Thymus (tissue), 11 donors: ENCODE results near the gene LUZP2. TPM values are rescaled to one million over a fixed set of nuclear protein-coding genes. Genes with fewer than 3 reads are reported as not detected.

Source experiments
- DNase-seq, 9 donors: peaks; one replicate each; pipeline ENCODE4 v3.0.0-alpha.2; 2013; ENCODE audit warnings: low spot score in 9 of 9, low read depth in 6 of 9, missing footprints in 1 of 9
- H3K27ac ChIP-seq, 2 donors: one replicate each; pipeline ENCODE4 v1.5.1; 2013; ENCODE audit warnings: control low read depth in 1 of 2, low read depth in 1 of 2, low read length in 1 of 2, mild to moderate bottlenecking in 1 of 2, moderate library complexity in 1 of 2
- H3K27me3 ChIP-seq, 2 donors: one replicate each; pipeline ENCODE4 v1.5.1; 2013; ENCODE audit warnings: low read length in 1 of 2; ENCODE audit not compliant: control insufficient read depth in 2 of 2, insufficient read depth in 1 of 2
- H3K36me3 ChIP-seq, 2 donors: one replicate each; pipeline ENCODE4 v1.5.1; 2013; ENCODE audit warnings: low read length in 1 of 2, mild to moderate bottlenecking in 1 of 2, moderate library complexity in 1 of 2; ENCODE audit not compliant: control insufficient read depth in 2 of 2, insufficient read depth in 2 of 2
- H3K4me1 ChIP-seq, 2 donors: one replicate each; pipeline ENCODE4 v1.5.1; 2013; ENCODE audit warnings: low read length in 2 of 2; ENCODE audit not compliant: control insufficient read depth in 2 of 2, insufficient read depth in 2 of 2
- H3K4me3 ChIP-seq, 2 donors: one replicate each; pipeline ENCODE4 v1.5.1; 2013; ENCODE audit warnings: low read length in 2 of 2, control low read depth in 1 of 2, mild to moderate bottlenecking in 1 of 2
- H3K9me3 ChIP-seq, 2 donors: one replicate each; pipeline ENCODE4 v1.5.1; 2013; ENCODE audit warnings: low read length in 1 of 2, mild to moderate bottlenecking in 1 of 2; ENCODE audit not compliant: control insufficient read depth in 2 of 2, insufficient read depth in 1 of 2
- WGBS: extraction: QIAGEN DNeasy Blood & Tissue Kit; methylation state at CpG from one replicate; pipeline ENCODE4 v1.1.7; 2013; 5-methylcytosine and 5-hydroxymethylcytosine counted together
- polyA plus RNA-seq: library from polyadenylated mRNA; stranded (reverse); fragments of 200-250 nt; gene quantifications from one replicate; pipeline ENCODE4 v1.2.3, GENCODE V29; 2013
- total RNA-seq: library from RNA; stranded (reverse); fragments of 120-200 nt; gene quantifications from one replicate; pipeline ENCODE4 v1.2.4, GENCODE V29; 2013
- donor health status: healthy.

Gene LUZP2
- total and polyA plus RNA-seq, 2 donors: 0.16 to 0.19 TPM

- H3K9me3 ChIP-seq: no peaks in the 10 kb centered on the region
- no peaks in the 10 kb centered on the region for H3K36me3 ChIP-seq
- H3K4me3 ChIP-seq: no peak overlapping the region
- no peak overlapping the region for H3K27ac ChIP-seq
- no peak for DNase-seq
- H3K27me3 ChIP-seq: peaks cover 0 to 7% of the 10 kb centered on the region in 2 donors
- WGBS: 88% methylated on average over 7 of the region's 7 CpGs
- H3K4me1 ChIP-seq: no peaks in the 10 kb centered on the region
These were observed 5.6 kb downstream of the LUZP2 start for GRCh38 chr11:24502425-24502824.

GRCh38 chr11:24509114-24509513 is 12.3 kb downstream of the LUZP2 start:
- 53% methylated on average over 3 of the region's 3 CpGs for WGBS
- Histone ChIP-seq H3K27me3 (no peaks in the 10 kb centered on the region), H3K36me3 (no peaks in the 10 kb centered on the region), H3K27ac (no peak overlapping the region), H3K4me3 (no peak overlapping the region), H3K4me1 (no peaks in the 10 kb centered on the region), H3K9me3 (no peaks in the 10 kb centered on the region)
- no peak for DNase-seq

GRCh38 chr11:24511511-24511910 is 14.7 kb downstream of the LUZP2 start:
- H3K9me3 ChIP-seq: no peaks in the 10 kb centered on the region
- H3K4me3 ChIP-seq: no peak overlapping the region
- WGBS: 93% methylated on average over 5 of the region's 5 CpGs
- no peaks in the 10 kb centered on the region for H3K4me1 ChIP-seq
- no peaks in the 10 kb centered on the region for H3K27me3 ChIP-seq
- no peaks in the 10 kb centered on the region for H3K36me3 ChIP-seq
- H3K27ac ChIP-seq: no peak overlapping the region
- DNase-seq: no peak

GRCh38 chr11:24513479-24514218 is 16.8 kb downstream of the LUZP2 start:
- Histone ChIP-seq H3K36me3 (no peaks in the 10 kb centered on the region), H3K4me3 (no peak overlapping the region), H3K27me3 (no peaks in the 10 kb centered on the region), H3K4me1 (no peaks in the 10 kb centered on the region), H3K27ac (no peak overlapping the region), H3K9me3 (no peaks in the 10 kb centered on the region)
- no peak for DNase-seq
- WGBS: 89% methylated on average over 3 of the region's 3 CpGs

- 71% methylated on average over 2 of the region's 2 CpGs for WGBS
- DNase-seq: no peak
These were observed 17.4 kb downstream of the LUZP2 start for GRCh38 chr11:24514219-24514594.

GRCh38 chr11:24515632-24516031 is 18.8 kb downstream of the LUZP2 start:
- H3K27me3 ChIP-seq: no peaks in the 10 kb centered on the region
- DNase-seq: no peak
- 92% methylated on average over 1 of the region's 1 CpG for WGBS

More at GRCh38 chr11:24514219-24514594, 17.4 kb downstream of the LUZP2 start:
- Histone ChIP-seq H3K27ac (no peak overlapping the region), H3K4me1 (no peaks in the 10 kb centered on the region), H3K36me3 (no peaks in the 10 kb centered on the region), H3K9me3 (no peaks in the 10 kb centered on the region), H3K4me3 (no peak overlapping the region), H3K27me3 (no peaks in the 10 kb centered on the region)

GRCh38 chr11:24516638-24517037 is 19.8 kb downstream of the LUZP2 start:
- H3K9me3 ChIP-seq: no peaks in the 10 kb centered on the region
- H3K27me3 ChIP-seq: no peaks in the 10 kb centered on the region
- DNase-seq: no peak
- no peaks in the 10 kb centered on the region for H3K4me1 ChIP-seq
- no peaks in the 10 kb centered on the region for H3K36me3 ChIP-seq
- H3K27ac ChIP-seq: no peak overlapping the region
- H3K4me3 ChIP-seq: no peak overlapping the region

More at GRCh38 chr11:24515632-24516031, 18.8 kb downstream of the LUZP2 start:
- H3K4me3 ChIP-seq: no peak overlapping the region
- no peaks in the 10 kb centered on the region for H3K4me1 ChIP-seq
- H3K9me3 ChIP-seq: no peaks in the 10 kb centered on the region
- H3K27ac ChIP-seq: no peak overlapping the region
- H3K36me3 ChIP-seq: no peaks in the 10 kb centered on the region

GRCh38 chr11:24521601-24522000 is 24.7 kb downstream of the LUZP2 start:
- no peak for DNase-seq

GRCh38 chr11:24524156-24524555 is 27.3 kb downstream of the LUZP2 start:
- DNase-seq: no peak
- no peaks in the 10 kb centered on the region for H3K4me1 ChIP-seq
- H3K27me3 ChIP-seq: no peaks in the 10 kb centered on the region
- WGBS: 65% methylated on average over 3 of the region's 3 CpGs
- H3K9me3 ChIP-seq: no peaks in the 10 kb centered on the region
- no peaks in the 10 kb centered on the region for H3K36me3 ChIP-seq
- no peak overlapping the region for H3K27ac ChIP-seq
- H3K4me3 ChIP-seq: no peak overlapping the region

More at GRCh38 chr11:24521601-24522000, 24.7 kb downstream of the LUZP2 start:
- Histone ChIP-seq H3K9me3 (no peaks in the 10 kb centered on the region), H3K4me3 (no peak overlapping the region), H3K27ac (no peak overlapping the region), H3K27me3 (no peaks in the 10 kb centered on the region), H3K4me1 (no peaks in the 10 kb centered on the region), H3K36me3 (no peaks in the 10 kb centered on the region)
- WGBS: 95% methylated on average over 5 of the region's 5 CpGs
